Posterior vena cava (tissue), 2 donors: ENCODE data around the gene SLC5A6. TPM values are rescaled to one million over a fixed set of nuclear protein-coding genes. Genes with fewer than 3 reads are reported as not detected.

Source experiments
- DNase-seq: peaks from one replicate; pipeline ENCODE4 v3.0.0-alpha.2; 2020; ENCODE audit warnings: low spot score
- intact Hi-C, 2 donors: fragments of 100-400 bp; cut with DNase I; formaldehyde crosslinking; loops; one replicate each; pipeline versions ENCODE4 v1.14.1 to v1.14.2; 2022 to 2023
- total RNA-seq, 2 donors: library from RNA; stranded (reverse); fragmentation: NEBNext Ultra II Directional; extraction: Animal tissue kit (Norgen Biotek cat#: 25700); gene quantifications; one replicate each; pipeline ENCODE4 v1.2.1, GENCODE V29; 2021
- donor health status: DM: yes; HTN: yes; CAD: no.
- donor health status: DM: yes; HTN: yes; CAD: no.

The SLC5A6 gene
- total RNA-seq, 2 donors from 2014 or later: 15.3 to 16.8 TPM

- no peak for DNase-seq
- intact Hi-C loops: no loop called here
Observed at GRCh38 chr2:27238976-27239375, 26.9 kb upstream of the SLC5A6 start.

GRCh38 chr2:27237341-27237945, 25.4 kb upstream of the SLC5A6 start:
- peak; percentile 60 for DNase-seq
- intact Hi-C loops: no loop called here

GRCh38 chr2:27236626-27237025, 24.6 kb upstream of the SLC5A6 start:
- peak; percentile 44 for DNase-seq
- intact Hi-C loops: no loop called here

GRCh38 chr2:27236136-27236535, 24.1 kb upstream of the SLC5A6 start:
- intact Hi-C loops: no loop called here
- peak; percentile 79 for DNase-seq

- intact Hi-C loops: no loop called here
- DNase-seq: peak; percentile 73
Observed at GRCh38 chr2:27233341-27233740, 21.3 kb upstream of the SLC5A6 start.

- DNase-seq: peak; percentile 55
- intact Hi-C loops: no loop called here
Observed at GRCh38 chr2:27231921-27232320, 19.9 kb upstream of the SLC5A6 start.

GRCh38 chr2:27227501-27227900, 15.4 kb upstream of the SLC5A6 start:
- intact Hi-C loops: no loop called here
- no peak for DNase-seq

GRCh38 chr2:27225526-27225925, 13.5 kb upstream of the SLC5A6 start:
- DNase-seq: peak; percentile 65
- intact Hi-C loops: no loop called here

- peak; percentile 57 for DNase-seq
- intact Hi-C loops: no loop called here
Observed at GRCh38 chr2:27223416-27223815, 11.3 kb upstream of the SLC5A6 start.

GRCh38 chr2:27222407-27222806, 10.3 kb upstream of the SLC5A6 start:
- intact Hi-C loops: no loop called here
- DNase-seq: peak; percentile 49

- intact Hi-C loops: no loop called here
- peak; percentile 17 for DNase-seq
Observed at GRCh38 chr2:27221166-27221565, 9.1 kb upstream of the SLC5A6 start.

GRCh38 chr2:27220091-27220490, 8.0 kb upstream of the SLC5A6 start:
- DNase-seq: peak; percentile 16
- intact Hi-C loops: no loop called here

- intact Hi-C loops: no loop called here
Observed at GRCh38 chr2:27219091-27219490, 7.0 kb upstream of the SLC5A6 start.

GRCh38 chr2:27218614-27219013, 6.5 kb upstream of the SLC5A6 start:
- intact Hi-C loops: no loop called here
- peak; percentile 14 for DNase-seq

More at GRCh38 chr2:27219091-27219490, 7.0 kb upstream of the SLC5A6 start:
- peak; percentile 12 for DNase-seq

- peak; percentile 97 for DNase-seq
- intact Hi-C loops: no loop called here
Observed at GRCh38 chr2:27217173-27218121, 5.4 kb upstream of the SLC5A6 start, which contains the start of gene CAD. Gene CAD (plus strand): TSS chr2:27217369. CDS start chr2:27217552, 183 bp downstream.

GRCh38 chr2:27216416-27217137, 4.5 kb upstream of the SLC5A6 start:
- DNase-seq: peak; percentile 46
- intact Hi-C loops: no loop called here

- DNase-seq: no peak
- intact Hi-C loops: no loop called here
Observed at GRCh38 chr2:27214941-27215340, 2.9 kb upstream of the SLC5A6 start.

GRCh38 chr2:27212626-27213471, 781 bp upstream of the SLC5A6 start:
- no peak for DNase-seq
- intact Hi-C loops: no loop called here
